Astrocyte (in vitro differentiated cells and primary cell): ENCODE results near the gene PTPRM.

Experiments
- CTCF ChIP-seq: IDR thresholded peaks from 2 replicates; pipeline ENCODE4 v1.5.1; 2011; ENCODE audit warnings: low read depth, mild to moderate bottlenecking, inconsistent platforms, low read length, moderate library complexity; ENCODE audit not compliant: insufficient read depth
- EZH2 ChIP-seq: IDR thresholded peaks from 2 replicates; pipeline ENCODE4 v1.6.1; 2012; ENCODE audit warnings: mild to moderate bottlenecking, low read length, inconsistent platforms; ENCODE audit not compliant: insufficient read depth

- TF ChIP-seq CTCF (no peak), EZH2 (no peak)
Observed at GRCh38 chr18:7614042-7614441, 46.9 kb downstream of the PTPRM start.
